HepG2 (cell line): ENCODE measurements around the gene SSC5D. TPM values are rescaled to one million over a fixed set of nuclear protein-coding genes. Genes with fewer than 3 reads are reported as not detected.

Experiments used
- ATAD3A ChIP-seq: sonication (generic); formaldehyde crosslinking; IDR thresholded peaks from 2 replicates; pipeline ENCODE4 v1.4.0; 2020; ENCODE audit warnings: missing genetic modification reagents
- HMG20A ChIP-seq: IDR thresholded peaks from 2 replicates; pipeline ENCODE4 v1.6.1; 2016; ENCODE audit warnings: borderline replicate concordance
- MATR3 ChIP-seq: sonication (generic); formaldehyde crosslinking; IDR thresholded peaks from 2 replicates; pipeline ENCODE4 v1.4.0; 2020; ENCODE audit warnings: missing genetic modification reagents
- MED1 ChIP-seq: sonication (generic); formaldehyde crosslinking; IDR thresholded peaks from 2 replicates; pipeline ENCODE4 v1.4.0; 2020; ENCODE audit warnings: missing genetic modification reagents
- MTA3 ChIP-seq: sonication (generic); formaldehyde crosslinking; IDR thresholded peaks from 2 replicates; pipeline ENCODE4 v1.4.0; 2020; ENCODE audit warnings: missing genetic modification reagents
- PHF5A ChIP-seq: IDR thresholded peaks from one replicate; pipeline ENCODE4 v1.6.1; 2018; ENCODE audit warnings: low read depth, missing genetic modification reagents; ENCODE audit not compliant: unreplicated experiment
- POLR2AphosphoS5 ChIP-seq: IDR thresholded peaks from 2 replicates; pipeline ENCODE4 v1.6.1; 2012; ENCODE audit warnings: low read depth, low read length
- RBFOX2 ChIP-seq: fragments of 200-400 bp; formaldehyde crosslinking; IDR thresholded peaks from 2 replicates; pipeline ENCODE4 v1.6.1; 2017; ENCODE audit warnings: low read depth, mild to moderate bottlenecking, low read length
- SALL1 ChIP-seq: sonication (generic); formaldehyde crosslinking; IDR thresholded peaks from 2 replicates; pipeline ENCODE4 v1.8.0; 2022; ENCODE audit warnings: mild to moderate bottlenecking, missing genetic modification reagents
- TGIF2 ChIP-seq: IDR thresholded peaks from 2 replicates; pipeline ENCODE4 v1.6.1; 2016; ENCODE audit warnings: control low read depth, missing compliant biosample characterization
- ZBTB38 ChIP-seq: sonication (generic); formaldehyde crosslinking; IDR thresholded peaks from 2 replicates; pipeline ENCODE4 v1.5.1; 2020; ENCODE audit warnings: mild to moderate bottlenecking, missing genetic modification reagents
- ZNF160 ChIP-seq: sonication (generic); formaldehyde crosslinking; IDR thresholded peaks from 2 replicates; pipeline ENCODE4 v1.8.0; 2022; ENCODE audit warnings: mild to moderate bottlenecking, inconsistent platforms, missing genetic modification reagents
- ZNF264 ChIP-seq: sonication (generic); formaldehyde crosslinking; IDR thresholded peaks from 2 replicates; pipeline ENCODE4 v1.4.0; 2020; ENCODE audit warnings: missing genetic modification reagents
- ZNF549 ChIP-seq: sonication (generic); formaldehyde crosslinking; IDR thresholded peaks from 2 replicates; pipeline ENCODE4 v1.5.0; 2020; ENCODE audit warnings: missing genetic modification reagents
- ZNF850 ChIP-seq: sonication (generic); formaldehyde crosslinking; conservative IDR thresholded peaks from 2 replicates; pipeline ENCODE4 v1.9.0; 2021; ENCODE audit warnings: mild to moderate bottlenecking, missing genetic modification reagents
- polyA plus RNA-seq, 8 experiments: library from polyadenylated mRNA; depleted of rRNA in 3 of 8; stranded (reverse) in 7 of 8; unstranded in 1 of 8; fragments of >200 nt; fragmentation: Illumina TruSeq in 4 of 8; extraction: Trizol in 4 of 8; gene quantifications; 2 replicates each; pipeline versions ENCODE4 v1.2.1 to v1.2.3, GENCODE V29; 2011 to 2016; ENCODE audit warnings: low read depth in 4 of 8, missing spikeins in 1 of 8, mixed read lengths in 1 of 8; ENCODE audit not compliant: insufficient read depth in 1 of 8
- total RNA-seq, 5 experiments: library from RNA; depleted of rRNA; stranded (reverse); fragments of >200 nt; fragmentation: Illumina TruSeq; extraction: Trizol; gene quantifications; 2 replicates each; pipeline ENCODE4 v1.2.3, GENCODE V29; 2016; ENCODE audit warnings: low read depth in 1 of 5
- TF ChIP-seq, protein P1 (sequence below): sonication (generic); formaldehyde crosslinking; IDR thresholded peaks from 2 replicates; pipeline ENCODE4 v1.5.0; 2020; ENCODE audit warnings: missing genetic modification reagents
- TF ChIP-seq, protein P2 (sequence below): sonication (generic); formaldehyde crosslinking; IDR thresholded peaks from 2 replicates; pipeline ENCODE4 v1.8.1; 2022; ENCODE audit warnings: mild to moderate bottlenecking, missing genetic modification reagents
- TF ChIP-seq, protein P3 (sequence below): sonication (generic); formaldehyde crosslinking; IDR thresholded peaks from 2 replicates; pipeline ENCODE4 v1.4.0; 2020; ENCODE audit warnings: mild to moderate bottlenecking, missing genetic modification reagents, borderline replicate concordance
- TF ChIP-seq, protein P4 (sequence below): sonication (generic); formaldehyde crosslinking; IDR thresholded peaks from 2 replicates; pipeline ENCODE4 v1.8.0; 2022; ENCODE audit warnings: mild to moderate bottlenecking, missing genetic modification reagents, moderate library complexity
- TF ChIP-seq, protein P5 (sequence below): fragments of 450-650 bp; IDR thresholded peaks from 2 replicates; pipeline ENCODE4 v1.6.1; 2017
- TF ChIP-seq, protein P6 (sequence below): sonication (generic); formaldehyde crosslinking; IDR thresholded peaks from 2 replicates; pipeline ENCODE4 v1.4.0; 2020; ENCODE audit warnings: missing genetic modification reagents

SSC5D gene
- total and polyA plus RNA-seq, 2 of the 13 experiments (the other 11 are each of a cell fraction or from before 2014, with no cell fraction given) = not detected

DNA sequence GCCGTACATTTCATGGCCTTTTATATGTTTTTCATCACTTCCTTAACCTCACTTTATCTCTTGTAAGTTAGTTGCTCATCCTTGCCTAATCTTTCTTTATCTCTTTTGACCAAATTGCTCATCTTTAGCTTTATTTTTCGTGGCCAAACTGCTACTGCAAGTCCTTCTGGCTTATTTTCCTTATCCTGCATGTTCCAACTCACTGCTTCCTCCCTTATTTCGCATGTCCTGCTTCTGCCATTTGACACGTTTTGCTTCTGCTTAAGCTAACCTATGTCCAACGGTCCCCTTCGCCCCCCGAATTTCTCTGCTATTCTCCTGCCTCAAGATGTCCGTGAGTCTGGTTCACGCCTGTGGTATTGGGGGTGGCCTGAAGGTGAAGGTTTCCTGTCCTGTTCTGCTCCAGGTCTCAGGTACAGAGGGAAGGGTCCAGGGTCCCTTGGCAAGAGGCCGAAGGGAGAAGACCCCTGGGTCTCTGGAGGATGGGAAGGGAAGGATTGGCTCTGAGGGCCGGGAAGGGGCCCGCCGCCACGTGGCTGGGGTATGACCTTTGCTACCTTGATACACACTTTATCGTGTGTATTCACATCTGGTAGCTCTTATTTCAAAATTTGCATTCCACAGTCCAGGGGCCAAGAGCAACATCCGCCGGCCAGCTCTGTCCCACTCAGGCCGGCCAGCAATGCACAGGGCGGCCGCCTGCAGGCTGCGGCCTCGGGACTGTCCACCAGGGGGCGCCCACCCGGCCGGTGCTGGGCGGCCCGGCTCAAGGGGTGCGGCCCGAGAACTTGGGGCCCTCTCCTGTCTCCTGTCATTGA lies 20.8 kb upstream of the SSC5D start (continued):
- TF ChIP-seq, protein P1, sequence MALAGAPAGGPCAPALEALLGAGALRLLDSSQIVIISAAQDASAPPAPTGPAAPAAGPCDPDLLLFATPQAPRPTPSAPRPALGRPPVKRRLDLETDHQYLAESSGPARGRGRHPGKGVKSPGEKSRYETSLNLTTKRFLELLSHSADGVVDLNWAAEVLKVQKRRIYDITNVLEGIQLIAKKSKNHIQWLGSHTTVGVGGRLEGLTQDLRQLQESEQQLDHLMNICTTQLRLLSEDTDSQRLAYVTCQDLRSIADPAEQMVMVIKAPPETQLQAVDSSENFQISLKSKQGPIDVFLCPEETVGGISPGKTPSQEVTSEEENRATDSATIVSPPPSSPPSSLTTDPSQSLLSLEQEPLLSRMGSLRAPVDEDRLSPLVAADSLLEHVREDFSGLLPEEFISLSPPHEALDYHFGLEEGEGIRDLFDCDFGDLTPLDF (CRISPR knock-in tag) = no peak
- TF ChIP-seq ZBTB38 (CRISPR knock-in tag) = no peak
- no peak for TF ChIP-seq POLR2AphosphoS5
- TF ChIP-seq, protein P2, sequence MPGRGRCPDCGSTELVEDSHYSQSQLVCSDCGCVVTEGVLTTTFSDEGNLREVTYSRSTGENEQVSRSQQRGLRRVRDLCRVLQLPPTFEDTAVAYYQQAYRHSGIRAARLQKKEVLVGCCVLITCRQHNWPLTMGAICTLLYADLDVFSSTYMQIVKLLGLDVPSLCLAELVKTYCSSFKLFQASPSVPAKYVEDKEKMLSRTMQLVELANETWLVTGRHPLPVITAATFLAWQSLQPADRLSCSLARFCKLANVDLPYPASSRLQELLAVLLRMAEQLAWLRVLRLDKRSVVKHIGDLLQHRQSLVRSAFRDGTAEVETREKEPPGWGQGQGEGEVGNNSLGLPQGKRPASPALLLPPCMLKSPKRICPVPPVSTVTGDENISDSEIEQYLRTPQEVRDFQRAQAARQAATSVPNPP (CRISPR knock-in tag) = 0 out of 2 replicates have a peak, but pooled peaks have one; percentile 43
- no peak for TF ChIP-seq MATR3 (CRISPR knock-in tag)
- no peak for TF ChIP-seq ZNF264 (CRISPR knock-in tag)
- no peak for TF ChIP-seq ZNF850 (CRISPR knock-in tag)
- TF ChIP-seq, protein P3, sequence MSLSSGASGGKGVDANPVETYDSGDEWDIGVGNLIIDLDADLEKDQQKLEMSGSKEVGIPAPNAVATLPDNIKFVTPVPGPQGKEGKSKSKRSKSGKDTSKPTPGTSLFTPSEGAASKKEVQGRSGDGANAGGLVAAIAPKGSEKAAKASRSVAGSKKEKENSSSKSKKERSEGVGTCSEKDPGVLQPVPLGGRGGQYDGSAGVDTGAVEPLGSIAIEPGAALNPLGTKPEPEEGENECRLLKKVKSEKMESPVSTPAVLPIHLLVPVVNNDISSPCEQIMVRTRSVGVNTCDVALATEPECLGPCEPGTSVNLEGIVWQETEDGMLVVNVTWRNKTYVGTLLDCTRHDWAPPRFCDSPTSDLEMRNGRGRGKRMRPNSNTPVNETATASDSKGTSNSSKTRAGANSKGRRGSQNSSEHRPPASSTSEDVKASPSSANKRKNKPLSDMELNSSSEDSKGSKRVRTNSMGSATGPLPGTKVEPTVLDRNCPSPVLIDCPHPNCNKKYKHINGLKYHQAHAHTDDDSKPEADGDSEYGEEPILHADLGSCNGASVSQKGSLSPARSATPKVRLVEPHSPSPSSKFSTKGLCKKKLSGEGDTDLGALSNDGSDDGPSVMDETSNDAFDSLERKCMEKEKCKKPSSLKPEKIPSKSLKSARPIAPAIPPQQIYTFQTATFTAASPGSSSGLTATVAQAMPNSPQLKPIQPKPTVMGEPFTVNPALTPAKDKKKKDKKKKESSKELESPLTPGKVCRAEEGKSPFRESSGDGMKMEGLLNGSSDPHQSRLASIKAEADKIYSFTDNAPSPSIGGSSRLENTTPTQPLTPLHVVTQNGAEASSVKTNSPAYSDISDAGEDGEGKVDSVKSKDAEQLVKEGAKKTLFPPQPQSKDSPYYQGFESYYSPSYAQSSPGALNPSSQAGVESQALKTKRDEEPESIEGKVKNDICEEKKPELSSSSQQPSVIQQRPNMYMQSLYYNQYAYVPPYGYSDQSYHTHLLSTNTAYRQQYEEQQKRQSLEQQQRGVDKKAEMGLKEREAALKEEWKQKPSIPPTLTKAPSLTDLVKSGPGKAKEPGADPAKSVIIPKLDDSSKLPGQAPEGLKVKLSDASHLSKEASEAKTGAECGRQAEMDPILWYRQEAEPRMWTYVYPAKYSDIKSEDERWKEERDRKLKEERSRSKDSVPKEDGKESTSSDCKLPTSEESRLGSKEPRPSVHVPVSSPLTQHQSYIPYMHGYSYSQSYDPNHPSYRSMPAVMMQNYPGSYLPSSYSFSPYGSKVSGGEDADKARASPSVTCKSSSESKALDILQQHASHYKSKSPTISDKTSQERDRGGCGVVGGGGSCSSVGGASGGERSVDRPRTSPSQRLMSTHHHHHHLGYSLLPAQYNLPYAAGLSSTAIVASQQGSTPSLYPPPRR (CRISPR knock-in tag) = no peak
- 0 out of 2 replicates have a peak, but pooled peaks have one; percentile 17 for TF ChIP-seq HMG20A (CRISPR knock-in tag)
- no peak for TF ChIP-seq MTA3
- no peak for TF ChIP-seq RBFOX2
- TF ChIP-seq, protein P4, sequence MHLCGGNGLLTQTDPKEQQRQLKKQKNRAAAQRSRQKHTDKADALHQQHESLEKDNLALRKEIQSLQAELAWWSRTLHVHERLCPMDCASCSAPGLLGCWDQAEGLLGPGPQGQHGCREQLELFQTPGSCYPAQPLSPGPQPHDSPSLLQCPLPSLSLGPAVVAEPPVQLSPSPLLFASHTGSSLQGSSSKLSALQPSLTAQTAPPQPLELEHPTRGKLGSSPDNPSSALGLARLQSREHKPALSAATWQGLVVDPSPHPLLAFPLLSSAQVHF (CRISPR knock-in tag) = no peak
- TF ChIP-seq, protein P5, sequence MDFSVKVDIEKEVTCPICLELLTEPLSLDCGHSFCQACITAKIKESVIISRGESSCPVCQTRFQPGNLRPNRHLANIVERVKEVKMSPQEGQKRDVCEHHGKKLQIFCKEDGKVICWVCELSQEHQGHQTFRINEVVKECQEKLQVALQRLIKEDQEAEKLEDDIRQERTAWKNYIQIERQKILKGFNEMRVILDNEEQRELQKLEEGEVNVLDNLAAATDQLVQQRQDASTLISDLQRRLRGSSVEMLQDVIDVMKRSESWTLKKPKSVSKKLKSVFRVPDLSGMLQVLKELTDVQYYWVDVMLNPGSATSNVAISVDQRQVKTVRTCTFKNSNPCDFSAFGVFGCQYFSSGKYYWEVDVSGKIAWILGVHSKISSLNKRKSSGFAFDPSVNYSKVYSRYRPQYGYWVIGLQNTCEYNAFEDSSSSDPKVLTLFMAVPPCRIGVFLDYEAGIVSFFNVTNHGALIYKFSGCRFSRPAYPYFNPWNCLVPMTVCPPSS = no peak
- peak; percentile 45; the same call in 1 of the 2 replicates for TF ChIP-seq MED1 (CRISPR knock-in tag)
- no peak for TF ChIP-seq ATAD3A
- TF ChIP-seq ZNF549 (CRISPR knock-in tag) = 0 out of 2 replicates have a peak, but pooled peaks have one; percentile 34
- peak; percentile 71; the same call in 1 of the 2 replicates for TF ChIP-seq SALL1
- peak; percentile 35; the same call in 1 of the 2 replicates for TF ChIP-seq TGIF2
- TF ChIP-seq PHF5A (CRISPR knock-in tag) = no peak
- no peak for TF ChIP-seq ZNF160 (CRISPR knock-in tag)
- TF ChIP-seq, protein P6, sequence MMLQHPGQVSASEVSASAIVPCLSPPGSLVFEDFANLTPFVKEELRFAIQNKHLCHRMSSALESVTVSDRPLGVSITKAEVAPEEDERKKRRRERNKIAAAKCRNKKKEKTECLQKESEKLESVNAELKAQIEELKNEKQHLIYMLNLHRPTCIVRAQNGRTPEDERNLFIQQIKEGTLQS (CRISPR knock-in tag) = no peak
